HFFc6 (cell line): ENCODE results near the gene SCGB1C2. TPM values are rescaled to one million over a fixed set of nuclear protein-coding genes. Genes with fewer than 3 reads are reported as not detected.

Source experiments
- DNase-seq: peaks from one replicate; pipeline ENCODE4 v3.0.0-alpha.2; 2018
- H3K27ac Mint-ChIP-seq: 2 replicates; pipeline ENCODE4 v1.8.0; 2020; ENCODE audit warnings: mild to moderate bottlenecking, mixed read lengths
- H3K27me3 Mint-ChIP-seq: 2 replicates; pipeline ENCODE4 v1.8.0; 2021; ENCODE audit warnings: mild to moderate bottlenecking, moderate library complexity, mixed read lengths; ENCODE audit not compliant: insufficient read depth
- H3K36me3 Mint-ChIP-seq: 2 replicates; pipeline ENCODE4 v1.8.0; 2021; ENCODE audit warnings: low read depth, mixed read lengths
- H3K4me1 Mint-ChIP-seq: 2 replicates; pipeline ENCODE4 v1.8.0; 2020; ENCODE audit warnings: low read depth, mixed read lengths
- H3K4me3 Mint-ChIP-seq: 2 replicates; pipeline ENCODE4 v1.8.0; 2020; ENCODE audit warnings: mild to moderate bottlenecking, moderate library complexity, mixed read lengths
- H3K9me3 Mint-ChIP-seq: 2 replicates; pipeline ENCODE4 v1.8.0; 2020; ENCODE audit warnings: mild to moderate bottlenecking, mixed read lengths
- total RNA-seq, 6 experiments: library from RNA; stranded (reverse); fragmentation: NEBNext Ultra II Directional; extraction: Animal tissue kit (Norgen Biotek cat#: 25700); gene quantifications; 2 replicates in 1 of 6; 3 replicates in 5 of 6; pipeline ENCODE4 v1.2.3, GENCODE V29; 2021
- TF ChIP-seq, protein P1 (sequence below): fragments of 200-600 bp; sonication (generic); IDR thresholded peaks from 2 replicates; pipeline ENCODE4 v1.5.0; 2021; ENCODE audit warnings: antibody characterized with exemption, mild to moderate bottlenecking

The SCGB1C2 gene
- total RNA-seq, 6 experiments from 2014 or later, result not detected

DNA sequence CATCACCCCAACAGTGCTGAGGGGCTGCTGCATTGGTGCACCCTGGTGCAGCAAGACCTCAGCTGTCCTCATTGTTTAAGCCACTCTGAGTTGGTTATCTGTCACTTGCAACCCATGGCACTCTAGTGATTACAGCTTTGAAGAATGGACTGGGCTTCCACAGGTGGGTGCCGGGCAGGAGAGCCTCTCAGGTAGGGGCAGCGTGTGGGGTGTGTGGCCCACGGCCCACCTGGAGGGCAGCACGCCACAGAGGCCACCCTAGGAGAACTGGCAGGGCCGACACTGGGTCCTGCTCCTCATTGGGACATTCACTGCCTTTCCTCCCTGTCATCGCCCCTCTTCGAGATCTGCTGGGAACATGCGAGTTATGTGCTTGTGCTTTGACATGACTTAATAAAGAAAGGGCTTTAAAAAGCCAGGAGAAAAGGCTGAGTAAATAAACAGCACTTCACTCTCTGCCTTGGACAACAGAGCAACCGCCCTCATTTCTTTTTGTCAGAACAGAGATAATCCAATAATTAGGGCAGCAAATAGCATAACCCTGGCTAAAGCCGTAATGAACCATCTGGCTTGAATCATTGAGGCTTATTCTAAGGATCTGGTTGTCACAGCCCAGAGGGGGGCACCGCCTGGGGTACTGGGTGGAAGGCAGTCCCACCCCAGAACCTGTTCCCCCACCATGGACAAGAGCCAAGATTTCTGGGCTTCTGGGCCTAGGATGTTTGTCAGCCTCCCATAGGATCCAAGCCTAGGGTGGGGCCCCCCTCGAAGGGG is 41.1 kb downstream of the SCGB1C2 start:
- H3K27ac Mint-ChIP-seq, result no peak overlapping the region
- H3K9me3 Mint-ChIP-seq, result no peaks in the 10 kb centered on the region; the same call in 1 of the 2 replicates
- TF ChIP-seq, protein P1, sequence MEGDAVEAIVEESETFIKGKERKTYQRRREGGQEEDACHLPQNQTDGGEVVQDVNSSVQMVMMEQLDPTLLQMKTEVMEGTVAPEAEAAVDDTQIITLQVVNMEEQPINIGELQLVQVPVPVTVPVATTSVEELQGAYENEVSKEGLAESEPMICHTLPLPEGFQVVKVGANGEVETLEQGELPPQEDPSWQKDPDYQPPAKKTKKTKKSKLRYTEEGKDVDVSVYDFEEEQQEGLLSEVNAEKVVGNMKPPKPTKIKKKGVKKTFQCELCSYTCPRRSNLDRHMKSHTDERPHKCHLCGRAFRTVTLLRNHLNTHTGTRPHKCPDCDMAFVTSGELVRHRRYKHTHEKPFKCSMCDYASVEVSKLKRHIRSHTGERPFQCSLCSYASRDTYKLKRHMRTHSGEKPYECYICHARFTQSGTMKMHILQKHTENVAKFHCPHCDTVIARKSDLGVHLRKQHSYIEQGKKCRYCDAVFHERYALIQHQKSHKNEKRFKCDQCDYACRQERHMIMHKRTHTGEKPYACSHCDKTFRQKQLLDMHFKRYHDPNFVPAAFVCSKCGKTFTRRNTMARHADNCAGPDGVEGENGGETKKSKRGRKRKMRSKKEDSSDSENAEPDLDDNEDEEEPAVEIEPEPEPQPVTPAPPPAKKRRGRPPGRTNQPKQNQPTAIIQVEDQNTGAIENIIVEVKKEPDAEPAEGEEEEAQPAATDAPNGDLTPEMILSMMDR, result no peak
- peaks cover 41% of the 10 kb centered on the region for H3K27me3 Mint-ChIP-seq
- no peaks in the 10 kb centered on the region for H3K4me1 Mint-ChIP-seq
- DNase-seq, result no peak
- no peaks in the 10 kb centered on the region for H3K36me3 Mint-ChIP-seq
- no peak overlapping the region for H3K4me3 Mint-ChIP-seq

DNA sequence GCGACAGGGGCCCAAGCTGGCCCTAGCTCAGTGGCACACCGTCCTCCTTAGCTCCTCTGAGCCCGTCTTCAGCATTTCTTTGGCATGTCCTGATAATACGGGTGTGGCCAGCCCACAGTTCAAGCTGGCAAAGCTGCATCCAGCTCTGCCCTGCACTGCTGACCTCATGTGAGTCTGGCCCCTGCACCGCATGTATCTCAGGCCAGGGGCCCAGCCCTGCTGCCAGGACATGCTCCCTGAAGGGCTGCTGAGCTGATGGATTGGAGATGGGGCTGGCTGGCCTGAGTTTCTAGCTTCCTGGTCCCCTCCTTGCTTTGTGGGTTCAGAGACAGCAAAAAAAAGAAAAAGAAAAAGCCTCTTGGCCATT is 41.7 kb downstream of the SCGB1C2 start:
- TF ChIP-seq, protein P1, result no peak
- Mint-ChIP-seq H3K36me3 (no peaks in the 10 kb centered on the region), H3K4me3 (no peak overlapping the region), H3K4me1 (no peaks in the 10 kb centered on the region), H3K27me3 (peaks cover 42% of the 10 kb centered on the region), H3K9me3 (no peaks in the 10 kb centered on the region; the same call in 1 of the 2 replicates), H3K27ac (no peak overlapping the region)
- DNase-seq, result no peak

GRCh38 chr17:179781-180380 is 42.5 kb downstream of the SCGB1C2 start:
- H3K36me3 Mint-ChIP-seq, result no peaks in the 10 kb centered on the region
- TF ChIP-seq, protein P1, result no peak
- H3K9me3 Mint-ChIP-seq, result no peaks in the 10 kb centered on the region; the same call in 1 of the 2 replicates
- no peak for DNase-seq
- H3K27ac Mint-ChIP-seq, result no peak overlapping the region
- H3K4me3 Mint-ChIP-seq, result no peak overlapping the region
- no peaks in the 10 kb centered on the region for H3K4me1 Mint-ChIP-seq
- H3K27me3 Mint-ChIP-seq, result peaks cover 41% of the 10 kb centered on the region

DNA sequence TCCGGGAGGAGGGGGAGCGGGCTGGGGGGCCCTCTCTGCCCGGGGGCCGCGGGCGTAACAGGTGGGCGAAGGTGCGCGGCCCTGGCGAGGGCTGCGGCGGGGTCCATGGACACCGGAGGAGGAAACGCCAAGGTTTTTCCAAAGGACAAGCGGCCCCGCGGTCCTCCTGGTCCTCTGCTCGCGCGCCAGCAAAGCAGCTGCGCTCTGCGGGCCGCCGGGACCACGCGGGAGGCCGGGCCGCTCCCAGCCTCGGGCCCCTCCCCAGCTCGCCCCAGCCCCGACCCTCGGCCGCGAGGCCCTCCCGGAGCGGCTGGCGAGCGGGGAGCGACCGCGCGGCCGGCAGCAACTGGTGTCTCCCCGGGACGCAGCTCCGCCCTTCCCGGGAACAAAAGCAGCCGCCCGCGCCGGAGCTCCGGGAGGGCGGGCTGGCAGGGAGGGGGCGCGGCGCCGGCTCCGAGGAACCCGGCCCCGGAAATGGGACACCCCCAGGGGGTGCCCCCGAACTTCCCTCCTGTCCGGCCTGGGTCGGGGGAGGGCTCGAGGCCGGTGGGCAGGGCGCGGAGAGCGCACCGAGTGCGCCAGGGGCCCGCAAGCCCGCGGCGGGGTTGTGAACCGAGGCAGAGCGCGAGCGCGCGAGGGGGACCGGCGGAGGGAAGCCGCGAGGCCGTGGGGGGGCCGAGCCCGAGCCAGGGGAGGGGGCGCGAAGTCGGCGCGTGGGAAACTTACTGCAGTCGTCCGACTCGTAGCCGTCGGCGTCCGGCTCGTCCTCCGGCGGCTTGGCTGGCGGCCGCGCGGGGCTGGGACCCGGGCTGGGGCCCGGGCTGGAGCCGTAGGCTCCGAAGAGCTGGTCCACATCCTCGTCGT is 43.2 kb downstream of the SCGB1C2 start:
- TF ChIP-seq, protein P1, result no peak
- H3K27ac Mint-ChIP-seq, result no peak overlapping the region
- H3K27me3 Mint-ChIP-seq, result peaks cover 47% of the 10 kb centered on the region
- DNase-seq, result no peak
- no peaks in the 10 kb centered on the region for H3K36me3 Mint-ChIP-seq
- H3K4me3 Mint-ChIP-seq, result no peak overlapping the region
- H3K4me1 Mint-ChIP-seq, result no peaks in the 10 kb centered on the region
- no peaks in the 10 kb centered on the region; the same call in 1 of the 2 replicates for H3K9me3 Mint-ChIP-seq

DNA sequence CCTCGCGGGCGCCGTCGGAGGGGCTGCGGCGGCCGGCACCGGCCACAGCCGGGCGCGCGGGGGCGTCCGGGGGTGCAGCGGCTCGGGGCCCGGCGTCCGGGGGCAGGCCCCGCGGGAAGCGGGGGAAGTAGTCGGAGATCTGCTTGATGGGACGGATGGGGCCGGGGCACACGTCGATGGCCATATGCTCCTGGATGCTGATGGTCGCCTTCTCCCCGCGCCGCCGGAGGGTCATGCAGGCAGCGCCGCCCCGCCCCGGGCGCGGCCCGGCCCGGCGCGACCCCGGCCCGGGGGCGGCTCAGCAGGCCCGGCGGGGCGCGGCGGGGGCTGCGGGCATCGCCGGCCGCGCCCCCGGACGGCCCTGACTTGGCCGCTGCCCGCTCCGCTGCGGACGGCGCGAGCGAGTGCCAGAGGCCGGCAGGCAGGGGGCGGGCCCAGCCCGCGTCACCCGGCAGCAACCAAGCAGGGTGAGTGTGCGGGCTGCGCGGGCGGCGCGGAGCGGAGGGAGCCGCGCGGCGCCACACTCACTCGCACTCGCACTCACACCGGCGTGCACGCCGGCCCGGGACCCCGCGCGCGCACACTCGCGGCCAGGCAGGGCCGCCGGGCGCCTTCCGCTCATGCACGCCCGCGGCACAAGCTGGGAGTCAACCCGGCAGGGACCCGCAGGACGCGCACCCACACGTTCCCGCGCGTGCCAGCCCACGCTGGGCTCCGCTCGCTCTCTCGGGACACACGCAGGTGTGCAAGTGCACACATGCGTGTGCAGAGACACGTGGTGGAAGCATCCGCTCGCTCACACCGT is 44.1 kb downstream of the SCGB1C2 start, which contains the start of gene DOC2B:
TSS of gene DOC2B (minus strand) at position 406 of the 805 bp plus-strand sequence. CDS start at position 235, 171 bp downstream.
- Mint-ChIP-seq H3K4me3 (no peak within 1 kb of the TSS), H3K36me3 (no peaks in the 10 kb centered on the region), H3K9me3 (no peaks in the 10 kb centered on the region; the same call in 1 of the 2 replicates), H3K27ac (no peak within 1 kb of the TSS), H3K27me3 (peaks cover 52% of the 10 kb centered on the region), H3K4me1 (no peaks in the 10 kb centered on the region)
- DNase-seq, result no peak
- TF ChIP-seq, protein P1, result no peak
